SK-N-SH treated with all-trans-retinoic acid at 6 μM for 48 hours (cell line): Measurements from ENCODE around the gene CD274.

Experiments
- ATAC-seq: fragments of 200-7000 bp; cut with Tn5 transposase; 3 replicates; pipeline ENCODE4 v1.9.1; 2020; ENCODE audit warnings: mild to moderate bottlenecking, moderate library complexity
- ARNTL ChIP-seq: fragments of 450-650 bp; formaldehyde crosslinking; IDR thresholded peaks from 2 replicates; pipeline ENCODE4 v1.5.0; 2020; ENCODE audit warnings: low read depth, mild to moderate bottlenecking, moderate library complexity, borderline replicate concordance
- BACH2 ChIP-seq: fragments of 250-450 bp; sonication (Bioruptor Pico); IDR thresholded peaks from 2 replicates; pipeline ENCODE4 v1.9.0; 2021; ENCODE audit warnings: mild to moderate bottlenecking, borderline replicate concordance
- CREB5 ChIP-seq: fragments of 250-450 bp; sonication (Bioruptor Pico); IDR thresholded peaks from 2 replicates; pipeline ENCODE4 v1.5.1; 2020; ENCODE audit warnings: low read depth, mild to moderate bottlenecking, moderate library complexity
- CSDC2 ChIP-seq: fragments of 250-450 bp; sonication (Bioruptor Pico); IDR thresholded peaks from 2 replicates; pipeline ENCODE4 v1.5.0; 2020; ENCODE audit warnings: mild to moderate bottlenecking, moderate library complexity
- CSRNP3 ChIP-seq: fragments of 250-450 bp; sonication (Bioruptor Pico); IDR thresholded peaks from 2 replicates; pipeline ENCODE4 v1.5.1; 2021; ENCODE audit warnings: mild to moderate bottlenecking, moderate library complexity
- ESRRG ChIP-seq: fragments of 250-450 bp; sonication (Bioruptor Pico); IDR thresholded peaks from 2 replicates; pipeline ENCODE4 v1.6.1; 2021; ENCODE audit warnings: mild to moderate bottlenecking
- ISL1 ChIP-seq: fragments of 250-450 bp; sonication (Bioruptor Pico); IDR thresholded peaks from 2 replicates; pipeline ENCODE4 v2.1.2; 2022; ENCODE audit warnings: mild to moderate bottlenecking, moderate library complexity
- OSR1 ChIP-seq: fragments of 250-450 bp; sonication (Bioruptor Pico); IDR thresholded peaks from 2 replicates; pipeline ENCODE4 v1.8.0; 2022; ENCODE audit warnings: moderate library complexity, mild to moderate bottlenecking, inconsistent platforms
- PPARA ChIP-seq: fragments of 250-450 bp; sonication (Bioruptor Pico); IDR thresholded peaks from 2 replicates; pipeline ENCODE4 v1.5.0; 2020; ENCODE audit warnings: mild to moderate bottlenecking, borderline replicate concordance
- RARB ChIP-seq: fragments of 250-450 bp; sonication (Bioruptor Pico); IDR thresholded peaks from 2 replicates; pipeline ENCODE4 v1.8.0; 2021; ENCODE audit warnings: mild to moderate bottlenecking, moderate library complexity
- SNAI2 ChIP-seq: fragments of 250-450 bp; sonication (Bioruptor Pico); IDR thresholded peaks from 2 replicates; pipeline ENCODE4 v1.5.0; 2020; ENCODE audit warnings: mild to moderate bottlenecking, moderate library complexity
- TOX ChIP-seq: fragments of 250-450 bp; sonication (Bioruptor Pico); IDR thresholded peaks from 2 replicates; pipeline ENCODE4 v1.8.0; 2021; ENCODE audit warnings: mild to moderate bottlenecking, moderate library complexity, borderline replicate concordance
- ZC3H10 ChIP-seq: fragments of 250-450 bp; sonication (Bioruptor Pico); IDR thresholded peaks from 2 replicates; pipeline ENCODE4 v1.5.1; 2021; ENCODE audit warnings: mild to moderate bottlenecking, moderate library complexity
- ZFP3 ChIP-seq: fragments of 250-450 bp; sonication (Bioruptor Pico); IDR thresholded peaks from 2 replicates; pipeline ENCODE4 v1.5.0; 2020; ENCODE audit warnings: mild to moderate bottlenecking, moderate library complexity
- ZFP30 ChIP-seq: fragments of 450-650 bp; formaldehyde crosslinking; IDR thresholded peaks from 2 replicates; pipeline ENCODE4 v1.5.0; 2022; ENCODE audit warnings: mild to moderate bottlenecking, moderate library complexity
- ZNF565 ChIP-seq: fragments of 450-650 bp; formaldehyde crosslinking; conservative IDR thresholded peaks from 2 replicates; pipeline ENCODE4 v1.5.0; 2020; ENCODE audit warnings: low read depth, mild to moderate bottlenecking, moderate library complexity
- ZNF8 ChIP-seq: fragments of 450-650 bp; formaldehyde crosslinking; IDR thresholded peaks from 2 replicates; pipeline ENCODE4 v1.5.0; 2020; ENCODE audit warnings: mild to moderate bottlenecking, moderate library complexity
- TF ChIP-seq, protein P1 (sequence below): fragments of 250-450 bp; sonication (Bioruptor Pico); IDR thresholded peaks from 2 replicates; pipeline ENCODE4 v1.8.0; 2020; ENCODE audit warnings: mild to moderate bottlenecking, moderate library complexity, borderline replicate concordance

The CD274 gene

GRCh38 chr9:5481322-5482040, 31.1 kb downstream of the CD274 start:
- TF ChIP-seq ZC3H10 (no peak), ZNF565 (CRISPR knock-in tag) (no peak), RARB (CRISPR knock-in tag) (no peak), ZFP3 (CRISPR knock-in tag) (no peak), SNAI2 (CRISPR knock-in tag) (no peak), ZFP30 (no peak), CSRNP3 (CRISPR knock-in tag) (no peak), OSR1 (CRISPR knock-in tag) (no peak), ISL1 (CRISPR knock-in tag) (no peak), ESRRG (CRISPR knock-in tag) (no peak), ZNF8 (CRISPR knock-in tag) (no peak), CREB5 (CRISPR knock-in tag) (no peak)
- peak; percentile 54; the same call in 2 of the 3 replicates for ATAC-seq

GRCh38 chr9:5482194-5482593, 31.9 kb downstream of the CD274 start:
- ATAC-seq = no peak
- TF ChIP-seq, protein P1, sequence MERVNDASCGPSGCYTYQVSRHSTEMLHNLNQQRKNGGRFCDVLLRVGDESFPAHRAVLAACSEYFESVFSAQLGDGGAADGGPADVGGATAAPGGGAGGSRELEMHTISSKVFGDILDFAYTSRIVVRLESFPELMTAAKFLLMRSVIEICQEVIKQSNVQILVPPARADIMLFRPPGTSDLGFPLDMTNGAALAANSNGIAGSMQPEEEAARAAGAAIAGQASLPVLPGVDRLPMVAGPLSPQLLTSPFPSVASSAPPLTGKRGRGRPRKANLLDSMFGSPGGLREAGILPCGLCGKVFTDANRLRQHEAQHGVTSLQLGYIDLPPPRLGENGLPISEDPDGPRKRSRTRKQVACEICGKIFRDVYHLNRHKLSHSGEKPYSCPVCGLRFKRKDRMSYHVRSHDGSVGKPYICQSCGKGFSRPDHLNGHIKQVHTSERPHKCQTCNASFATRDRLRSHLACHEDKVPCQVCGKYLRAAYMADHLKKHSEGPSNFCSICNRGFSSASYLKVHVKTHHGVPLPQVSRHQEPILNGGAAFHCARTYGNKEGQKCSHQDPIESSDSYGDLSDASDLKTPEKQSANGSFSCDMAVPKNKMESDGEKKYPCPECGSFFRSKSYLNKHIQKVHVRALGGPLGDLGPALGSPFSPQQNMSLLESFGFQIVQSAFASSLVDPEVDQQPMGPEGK (CRISPR knock-in tag) = no peak
- TF ChIP-seq RARB (CRISPR knock-in tag) (no peak), SNAI2 (CRISPR knock-in tag) (no peak), CSDC2 (CRISPR knock-in tag) (no peak), CREB5 (CRISPR knock-in tag) (no peak), PPARA (no peak), ZNF8 (CRISPR knock-in tag) (no peak), CSRNP3 (CRISPR knock-in tag) (no peak), OSR1 (CRISPR knock-in tag) (no peak)

- TF ChIP-seq SNAI2 (CRISPR knock-in tag) (no peak), ZNF565 (CRISPR knock-in tag) (no peak)
- ATAC-seq = no peak
Measured at GRCh38 chr9:5483306-5483705, 33.0 kb downstream of the CD274 start.

DNA sequence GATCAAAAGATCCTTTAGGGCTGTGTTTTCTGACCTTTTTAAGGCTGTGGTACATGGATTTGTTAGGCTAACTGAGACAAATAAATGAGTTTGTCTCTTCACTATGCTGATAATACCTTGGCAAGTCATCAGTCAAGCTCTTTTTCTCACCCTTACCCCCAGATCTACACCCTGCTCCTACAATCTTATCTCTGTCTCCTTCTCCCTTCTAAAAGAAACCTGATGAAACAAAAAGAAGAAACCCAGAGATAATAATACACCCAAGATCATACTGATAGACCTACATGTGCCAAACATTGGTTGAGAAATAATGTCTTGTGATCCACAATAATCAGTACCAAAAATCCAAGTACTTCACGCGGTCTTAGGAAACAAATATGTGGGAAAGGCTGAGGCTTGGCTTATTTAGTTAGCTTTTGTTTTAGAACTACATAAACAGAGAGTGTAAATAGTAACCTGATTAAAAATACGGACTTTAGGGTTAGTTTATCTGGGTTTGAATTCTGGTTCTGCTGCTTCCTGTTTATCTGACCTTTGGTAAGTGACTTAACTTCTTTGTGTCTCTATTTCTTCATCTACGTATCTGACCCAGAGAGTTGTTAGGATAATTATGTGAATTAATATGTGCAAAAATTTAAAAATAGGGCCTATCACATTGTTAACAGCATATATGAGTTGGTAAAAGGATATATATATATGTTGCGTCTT, 35.2 kb downstream of the CD274 start:
- TF ChIP-seq SNAI2 (CRISPR knock-in tag) (no peak), PPARA (no peak), TOX (CRISPR knock-in tag) (no peak), CSDC2 (CRISPR knock-in tag) (no peak), ISL1 (CRISPR knock-in tag) (no peak), ARNTL (CRISPR knock-in tag) (no peak), BACH2 (no peak), ZNF8 (CRISPR knock-in tag) (no peak), ESRRG (CRISPR knock-in tag) (no peak)
- TF ChIP-seq, protein P1 (CRISPR knock-in tag) = no peak
- TF ChIP-seq, all 23 proteins: peak for 0
- ATAC-seq = no peak
